GM19238 (cell line): ENCODE results near the gene PRSS8.
"Not testable (repeated sequence)": the region's sequence is repeated elsewhere in the genome, so short reads cannot be mapped to it uniquely, and the experiment has no call there.

ENCODE experiments used
- DNase-seq: peaks from one replicate; pipeline ENCODE4 v3.0.0; 2011; ENCODE audit warnings: low spot score; ENCODE audit not compliant: insufficient read length

PRSS8 gene

DNA sequence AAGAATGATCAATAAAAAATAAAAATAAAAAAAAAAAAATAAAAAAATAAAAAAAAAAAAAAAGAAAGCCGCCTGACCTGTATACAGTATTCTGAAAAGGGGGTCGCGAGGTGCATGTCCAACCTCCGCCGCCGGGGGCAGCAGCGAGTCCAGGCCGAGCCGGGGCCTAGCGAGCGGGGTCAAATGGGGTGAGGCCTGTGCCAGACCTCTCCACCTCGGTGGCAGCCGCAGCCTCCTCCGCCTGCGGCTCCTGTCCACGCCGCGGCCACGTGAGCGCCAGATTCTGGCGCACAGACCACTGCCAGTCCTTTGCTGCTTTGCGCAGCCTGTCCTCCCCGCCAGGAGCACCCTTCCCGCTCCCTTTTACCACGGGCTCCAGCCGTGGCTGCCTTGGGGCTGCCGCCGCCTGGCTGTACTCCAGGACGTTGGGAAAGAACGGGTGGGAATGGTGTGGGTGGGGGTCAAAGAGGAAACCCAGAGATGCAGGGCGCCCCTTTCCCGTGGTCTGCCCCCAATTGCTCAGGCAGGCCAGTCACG, 29.8 kb downstream of the PRSS8 start:
- DNase-seq = peak; percentile 85

- not testable (repeated sequence) for DNase-seq
Measured at GRCh38 chr16:31100876-31101641, 34.5 kb downstream of the PRSS8 start.

DNA sequence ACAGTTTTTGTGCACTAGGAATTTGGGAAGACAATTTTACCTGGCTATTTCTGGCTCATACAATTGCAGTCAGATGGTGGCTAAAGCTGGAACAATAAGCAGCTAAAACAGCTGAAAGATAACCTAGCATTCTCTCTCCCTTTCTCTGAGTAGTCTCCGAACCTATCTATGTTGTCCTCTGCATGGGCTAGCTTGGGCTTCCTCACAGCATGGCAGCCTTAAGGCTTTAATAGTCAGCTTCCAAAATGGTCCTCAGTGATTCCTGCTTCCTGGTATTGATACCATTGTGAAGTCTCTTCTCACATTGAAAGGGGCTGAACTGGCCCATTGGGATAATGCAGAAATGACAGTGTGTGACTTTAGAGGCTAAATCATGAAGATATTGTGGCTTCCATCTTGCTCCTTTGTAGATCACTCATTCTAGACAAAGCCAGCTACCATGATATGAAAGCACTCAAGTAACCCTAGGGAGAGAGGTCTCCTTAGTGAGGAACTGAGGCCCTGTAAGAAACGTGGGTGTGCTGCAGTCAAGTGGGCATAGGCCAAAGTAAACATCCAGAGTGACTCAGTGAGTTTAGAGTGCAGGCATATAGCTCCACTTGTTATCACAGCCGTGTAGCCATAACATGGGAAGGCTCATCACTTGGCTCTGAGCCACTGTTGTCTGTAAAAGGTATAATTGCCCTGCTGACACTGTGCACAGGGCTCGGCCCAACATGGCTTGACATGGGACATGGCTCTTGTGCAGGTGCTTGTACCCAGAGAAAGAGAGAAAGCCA, 35.5 kb downstream of the PRSS8 start:
- no peak for DNase-seq

GRCh38 chr16:31094424-31095120, 41.0 kb downstream of the PRSS8 start, which contains the start of gene VKORC1:
TSS of gene VKORC1 (minus strand) at chr16:31094797. CDS start at chr16:31094729, 68 bp downstream.
- DNase-seq = peak; percentile 89

DNA sequence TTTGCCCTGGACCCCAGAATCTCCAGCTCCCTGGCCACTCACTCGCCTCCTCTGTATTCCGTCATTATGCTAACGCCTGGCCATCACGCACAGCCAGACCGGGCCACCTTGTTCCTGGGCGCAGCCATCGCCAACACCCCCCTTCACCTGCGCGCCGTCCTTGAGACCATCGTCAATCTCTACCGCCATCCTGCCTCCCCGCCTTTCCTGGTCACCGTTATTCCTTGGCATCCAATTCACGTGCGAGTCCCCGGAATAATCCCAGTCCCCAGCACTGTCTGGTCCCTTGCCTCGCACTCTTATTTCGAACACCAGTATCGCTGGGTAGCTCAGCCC, 41.5 kb downstream of the PRSS8 start:
- no peak for DNase-seq

DNA sequence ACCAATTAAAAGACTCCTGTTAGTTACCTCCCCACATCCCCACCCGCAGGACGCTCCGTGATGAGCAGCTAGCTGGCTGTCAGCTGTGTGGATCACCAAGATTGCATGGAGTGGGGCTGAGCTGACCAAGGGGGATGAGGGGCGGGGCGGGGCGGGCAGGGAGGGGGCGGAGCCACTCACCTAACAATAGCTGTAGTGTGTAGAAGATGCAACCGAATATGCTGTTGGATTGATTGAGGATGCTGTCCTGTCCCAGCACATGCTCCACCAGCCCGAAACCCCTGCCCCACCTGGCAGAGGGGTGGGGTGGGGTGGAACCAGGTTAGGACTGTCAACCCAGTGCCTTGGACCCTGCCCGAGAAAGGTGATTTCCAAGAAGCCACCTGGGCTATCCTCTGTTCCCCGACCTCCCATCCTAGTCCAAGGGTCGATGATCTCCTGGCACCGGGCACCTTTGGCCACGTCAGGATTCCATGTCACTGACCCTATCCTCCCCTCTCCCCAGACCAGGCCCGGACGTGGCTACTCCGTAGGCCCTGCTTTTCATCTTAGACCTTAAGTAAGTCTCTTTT, 42.3 kb downstream of the PRSS8 start:
- DNase-seq = no peak

DNA sequence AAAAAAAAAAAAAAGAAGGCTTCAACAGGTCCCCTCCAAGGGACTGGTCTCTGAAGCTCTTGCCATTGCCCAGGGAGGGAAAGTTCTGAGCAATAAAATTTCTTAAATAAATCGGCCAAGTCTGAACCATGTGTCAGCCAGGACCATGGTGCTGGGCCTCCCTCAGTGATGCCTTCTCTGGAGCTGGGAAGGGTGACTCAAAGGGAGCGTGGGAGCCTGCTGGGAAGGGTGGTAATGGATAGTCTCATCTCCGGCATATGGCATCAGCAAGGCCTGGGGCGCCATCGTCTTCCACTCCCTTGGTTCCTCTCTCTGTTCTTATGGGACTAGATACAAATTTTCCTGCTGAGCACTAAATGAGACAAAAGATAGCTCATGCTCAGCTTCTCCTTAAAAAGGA, 43.2 kb downstream of the PRSS8 start:
- DNase-seq = no peak

GRCh38 chr16:31090540-31090939, 45.0 kb downstream of the PRSS8 start:
- DNase-seq = no peak

DNA sequence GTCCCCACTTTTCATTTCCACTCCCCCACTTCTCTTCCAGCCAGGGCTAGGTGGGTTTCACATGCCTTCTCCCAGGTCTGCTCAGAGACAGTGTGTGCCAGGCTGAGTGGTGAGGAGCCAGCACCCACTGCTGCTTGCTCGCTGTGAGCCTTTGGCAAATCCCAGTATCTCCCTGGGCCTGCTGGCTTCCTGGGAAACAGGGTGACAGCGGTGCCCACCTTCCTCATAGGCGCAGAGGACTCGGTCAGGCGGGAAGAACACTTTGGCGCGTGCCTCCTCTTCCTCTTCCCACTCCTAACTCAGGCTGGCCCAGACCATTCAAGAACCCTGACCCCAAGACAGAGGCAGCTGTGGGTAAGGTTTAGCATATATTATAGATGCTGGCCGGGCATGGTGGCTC, 46.3 kb downstream of the PRSS8 start:
- DNase-seq = no peak

DNA sequence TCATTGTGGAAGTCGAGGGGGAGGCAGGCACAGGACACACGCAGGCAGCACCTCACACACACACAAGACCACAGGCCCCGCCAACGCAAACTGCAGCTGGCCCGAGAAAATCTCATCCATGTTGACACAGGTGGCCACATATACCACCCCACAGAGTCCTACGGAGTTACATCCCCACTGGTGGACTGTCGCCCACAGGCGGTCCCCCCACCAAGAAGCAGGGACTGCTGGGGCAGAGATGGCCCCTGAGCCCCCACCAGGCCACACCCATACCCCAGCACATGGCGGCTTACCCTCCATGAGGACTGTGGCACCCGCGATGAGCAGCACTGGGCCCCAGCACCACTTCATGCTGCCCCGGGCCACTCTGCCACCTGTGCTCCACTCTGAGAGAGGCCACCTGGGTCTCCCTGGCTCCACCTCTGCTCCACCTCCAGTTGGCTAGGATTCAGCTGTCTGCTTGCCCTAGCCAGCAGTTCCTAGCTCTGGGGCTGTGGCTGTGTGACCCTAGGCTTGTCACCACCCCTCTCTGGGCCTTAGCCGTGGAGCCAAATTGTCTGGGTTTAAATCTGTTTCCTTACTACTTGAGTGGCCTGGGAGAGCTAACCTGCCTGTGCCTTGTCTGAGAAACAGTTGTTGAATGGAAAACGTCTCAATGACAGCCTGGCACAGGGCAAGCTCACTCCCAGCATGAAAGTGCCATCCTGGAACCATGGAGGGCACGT, 46.9 kb downstream of the PRSS8 start, which contains the start of gene PRSS53:
TSS of gene PRSS53 (minus strand) at position 485 of the 725 bp plus-strand sequence. CDS start at position 351, 134 bp downstream.
- no peak for DNase-seq

DNA sequence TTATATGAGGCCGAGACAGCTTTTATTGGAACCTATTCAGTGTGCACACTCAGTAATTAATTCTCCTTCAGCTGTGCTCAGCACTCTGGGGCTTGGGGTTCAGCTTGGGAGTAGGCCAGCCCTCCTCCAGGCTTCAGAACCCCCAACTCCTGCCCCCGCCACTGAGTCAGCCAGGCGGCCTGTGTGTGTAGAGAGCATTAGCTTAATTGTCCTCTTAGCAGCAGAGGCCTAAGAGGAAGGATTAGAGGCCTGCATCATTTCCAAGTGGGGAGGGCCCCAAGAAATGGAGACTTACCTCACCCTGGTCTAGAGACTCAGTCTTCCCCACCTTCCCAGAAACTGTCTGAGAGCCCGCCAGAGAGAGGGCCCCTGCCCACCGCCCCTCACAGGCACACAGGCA, 47.6 kb downstream of the PRSS8 start:
- no peak for DNase-seq

GRCh38 chr16:31087481-31087880, 48.0 kb downstream of the PRSS8 start:
- no peak for DNase-seq

DNA sequence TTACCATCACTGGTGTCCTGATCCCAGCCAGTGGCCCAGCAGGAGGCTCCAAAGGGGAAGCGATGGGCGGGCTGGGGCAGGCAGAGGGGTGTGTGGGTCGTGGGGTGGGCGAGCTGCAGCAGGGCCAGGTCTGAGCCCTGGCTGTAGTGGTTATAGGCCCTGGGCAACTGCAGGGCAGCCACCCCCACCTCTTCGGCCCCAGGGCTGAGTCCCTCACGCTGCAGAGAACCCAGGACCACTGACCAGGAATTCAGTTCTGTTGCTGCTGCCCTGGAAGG, 49.0 kb downstream of the PRSS8 start:
- no peak for DNase-seq

GRCh38 chr16:31085873-31086628, 49.5 kb downstream of the PRSS8 start:
- no peak for DNase-seq

DNA sequence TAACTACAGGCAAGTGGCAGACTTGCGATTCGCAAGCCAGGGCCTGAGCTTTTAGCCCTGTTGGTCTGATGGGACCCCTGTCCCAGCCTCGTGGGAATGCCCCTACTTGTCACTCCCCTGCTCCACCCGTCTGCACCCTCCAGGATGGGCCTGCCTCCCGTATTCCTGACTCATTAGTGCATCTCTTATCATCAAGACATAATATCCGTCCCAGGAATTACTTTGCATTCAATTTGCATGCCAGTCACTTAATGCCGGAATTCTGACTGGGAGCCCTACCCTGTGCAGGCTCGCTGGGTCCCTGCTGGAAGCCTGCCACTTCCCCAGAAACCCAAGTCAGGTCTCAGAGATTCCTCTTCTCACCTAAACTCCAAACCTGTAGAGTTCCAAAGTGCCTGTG, 50.1 kb downstream of the PRSS8 start:
- no peak for DNase-seq

DNA sequence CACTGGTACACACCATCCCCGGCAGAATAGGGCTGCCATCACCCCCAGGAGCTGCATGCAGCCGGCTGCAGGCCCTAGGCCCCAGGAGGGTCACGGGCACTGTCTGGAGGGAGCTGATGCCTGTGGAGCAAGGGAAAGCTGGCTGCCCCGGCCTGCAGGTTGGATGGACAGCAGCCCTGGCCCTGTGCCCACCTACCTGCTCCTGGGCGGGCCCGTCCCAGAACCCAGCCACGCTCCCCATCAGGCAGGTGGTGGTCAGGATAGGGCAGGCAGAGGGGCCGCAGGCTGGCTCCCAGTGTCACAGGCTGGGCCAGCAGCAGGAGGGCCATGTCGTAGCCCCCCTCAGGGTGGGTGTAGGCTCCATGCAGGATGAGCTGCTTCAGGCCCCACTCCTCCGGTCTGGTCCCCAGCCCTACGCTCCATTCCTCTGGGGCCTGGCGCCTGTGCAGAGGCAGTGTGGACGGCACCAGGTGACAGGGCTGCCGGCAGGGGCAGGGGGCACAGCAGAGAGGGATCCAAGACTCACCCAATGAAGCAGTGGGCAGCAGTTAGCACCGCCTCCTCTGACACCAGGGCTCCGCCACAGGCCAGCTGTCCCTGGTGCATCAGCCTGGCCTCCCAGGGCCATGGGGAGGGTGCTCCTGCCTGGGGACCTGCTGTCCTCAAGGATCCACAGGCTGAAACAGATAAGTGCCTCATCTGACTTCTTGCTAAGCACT, 50.8 kb downstream of the PRSS8 start:
- no peak for DNase-seq

- DNase-seq = no peak
Measured at GRCh38 chr16:31083981-31084380, 51.5 kb downstream of the PRSS8 start.

- no peak for DNase-seq
Measured at GRCh38 chr16:31083556-31083955, 52.0 kb downstream of the PRSS8 start.

- DNase-seq = no peak
Measured at GRCh38 chr16:31083081-31083480, 52.4 kb downstream of the PRSS8 start.
